Measurements from ENCODE around the gene ZC3H15. TPM values are rescaled to one million over a fixed set of nuclear protein-coding genes. Genes with fewer than 3 reads are reported as not detected.
"Not testable (repeated sequence)": the region's sequence is repeated elsewhere in the genome, so short reads cannot be mapped to it uniquely, and the experiment has no call there.

The ZC3H15 gene
- total RNA-seq = 10 to 100 TPM; 36.3 to 40.5 (median 38.4) TPM
- 40.6 TPM for polyA plus RNA-seq
- long read RNA-seq, donor 1, transcript ZC3H15-201 (10 exons, 2,138 nt) = major isoform, 47 of 77 reads
- long read RNA-seq, donor 1, partial matches to known transcripts = 23 of 77 reads
- long read RNA-seq, donor 1, other reads (novel, unspliced or antisense) = 7 of 77 reads
- long read RNA-seq, donor 2, transcript ZC3H15-201 (10 exons, 2,138 nt) = major isoform, 21 of 29 reads
- long read RNA-seq, donor 2, partial matches to known transcripts = 5 of 29 reads
- long read RNA-seq, donor 2, other reads (novel, unspliced or antisense) = 3 of 29 reads
- long read RNA-seq, donor 3, transcript ZC3H15-201 (10 exons, 2,138 nt) = major isoform, 38 of 61 reads
- long read RNA-seq, donor 3, partial matches to known transcripts = 14 of 61 reads
- long read RNA-seq, donor 3, other reads (novel, unspliced or antisense) = 7 of 61 reads
- long read RNA-seq, donor 4, transcript ZC3H15-201 (10 exons, 2,138 nt) = major isoform, 41 of 47 reads
- long read RNA-seq, donor 4, partial matches to known transcripts = 1 of 47 reads
- long read RNA-seq, donor 4, other reads (novel, unspliced or antisense) = 5 of 47 reads

- H3K4me3 ChIP-seq (ENCODE audit: low read length) = peak within 1 kb of the TSS; percentile 96
- H3K27ac ChIP-seq (ENCODE audit: low read length) = peak within 1 kb of the TSS; percentile 87
- intact Hi-C loops (cut with DNase I) = no loop called here
- no peaks in the 10 kb centered on the region for H3K27me3 ChIP-seq (ENCODE audit: control insufficient read depth, insufficient read depth)
- peak; percentile 99 to 100 for ATAC-seq
- peak; percentile 98 to 99 (median 99) for DNase-seq
- under 1% methylated on average over 63 of the region's 63 CpGs for WGBS
- no peaks in the 10 kb centered on the region for H3K9me3 ChIP-seq (ENCODE audit: control insufficient read depth, low read length)
- no peaks in the 10 kb centered on the region for H3K4me1 ChIP-seq (ENCODE audit: control insufficient read depth, insufficient read depth, low read length)
Observed at GRCh38 chr2:186485871-186486650, at the start of gene ZC3H15. ZC3H15 (plus strand) TSS chr2:186486260; CDS start chr2:186486383, 123 bp downstream.

DNA sequence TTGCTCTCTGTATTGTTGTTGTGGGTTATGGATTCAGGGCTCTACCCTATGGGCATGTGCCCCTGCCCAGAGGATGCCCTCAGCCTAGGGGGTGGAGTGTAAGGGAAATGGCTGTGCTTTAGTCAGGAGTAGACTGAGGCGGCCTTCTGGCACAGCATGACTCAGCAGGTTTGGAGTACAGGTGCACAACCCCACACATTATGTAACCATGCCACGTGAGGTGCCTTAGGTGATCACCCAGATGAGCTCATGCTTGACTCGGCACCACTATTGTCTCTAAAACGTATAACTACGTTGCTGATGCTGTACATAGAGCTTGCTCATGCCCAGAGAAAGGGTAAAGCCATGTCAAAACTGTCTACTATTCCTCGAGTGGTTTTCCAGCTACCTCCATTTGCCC lies 48.3 kb upstream of the ZC3H15 start:
- no peak overlapping the region for H3K27ac ChIP-seq (ENCODE audit: low read length)
- no peaks in the 10 kb centered on the region for H3K9me3 ChIP-seq (ENCODE audit: control insufficient read depth, low read length)
- no peaks in the 10 kb centered on the region for H3K27me3 ChIP-seq (ENCODE audit: control insufficient read depth, insufficient read depth)
- no peak for DNase-seq
- ATAC-seq = no peak
- H3K4me3 ChIP-seq (ENCODE audit: low read length) = no peak overlapping the region
- WGBS = 98% methylated on average over 6 of the region's 6 CpGs
- intact Hi-C loops (cut with DNase I) = no loop called here
- no peaks in the 10 kb centered on the region for H3K4me1 ChIP-seq (ENCODE audit: control insufficient read depth, insufficient read depth, low read length)

DNA sequence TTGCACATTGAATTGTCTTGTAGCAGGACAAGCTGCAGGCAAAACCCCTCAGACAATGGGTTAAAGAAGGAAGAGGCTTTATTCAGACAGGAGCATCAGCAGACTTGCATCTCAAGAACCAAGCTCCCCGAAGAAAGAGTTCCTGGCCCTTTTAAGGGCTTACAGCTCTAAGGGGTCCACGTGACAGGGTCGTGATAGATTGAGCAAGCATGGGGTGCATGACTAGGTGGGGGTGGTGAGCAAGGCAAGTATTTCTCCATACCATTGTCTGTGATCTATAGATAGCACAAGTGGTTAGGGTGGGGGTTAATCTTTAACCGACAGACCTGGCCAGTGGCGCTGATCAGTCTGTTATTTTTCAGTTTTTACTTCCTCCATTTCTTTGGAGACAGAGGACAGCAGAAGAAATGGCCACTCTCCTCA lies 46.4 kb upstream of the ZC3H15 start:
- H3K27ac ChIP-seq (ENCODE audit: low read length); H3K9me3 ChIP-seq (ENCODE audit: control insufficient read depth, low read length); H3K4me3 ChIP-seq (ENCODE audit: low read length); H3K4me1 ChIP-seq (ENCODE audit: control insufficient read depth, insufficient read depth, low read length); ATAC-seq; H3K27me3 ChIP-seq (ENCODE audit: control insufficient read depth, insufficient read depth); intact Hi-C loops (cut with DNase I); DNase-seq: not testable (repeated sequence)
- 90% methylated on average over 5 of the region's 5 CpGs for WGBS

GRCh38 chr2:186440506-186440905 lies 45.6 kb upstream of the ZC3H15 start:
- WGBS = 57% methylated on average over 3 of the region's 3 CpGs
- Histone ChIP-seq H3K27ac (ENCODE audit: low read length) (no peak overlapping the region), H3K9me3 (ENCODE audit: control insufficient read depth, low read length) (no peaks in the 10 kb centered on the region), H3K27me3 (ENCODE audit: control insufficient read depth, insufficient read depth) (no peaks in the 10 kb centered on the region), H3K4me1 (ENCODE audit: control insufficient read depth, insufficient read depth, low read length) (no peaks in the 10 kb centered on the region), H3K4me3 (ENCODE audit: low read length) (no peak overlapping the region)
- ATAC-seq = no peak
- DNase-seq = no peak
- intact Hi-C loops (cut with DNase I) = no loop called here

DNA sequence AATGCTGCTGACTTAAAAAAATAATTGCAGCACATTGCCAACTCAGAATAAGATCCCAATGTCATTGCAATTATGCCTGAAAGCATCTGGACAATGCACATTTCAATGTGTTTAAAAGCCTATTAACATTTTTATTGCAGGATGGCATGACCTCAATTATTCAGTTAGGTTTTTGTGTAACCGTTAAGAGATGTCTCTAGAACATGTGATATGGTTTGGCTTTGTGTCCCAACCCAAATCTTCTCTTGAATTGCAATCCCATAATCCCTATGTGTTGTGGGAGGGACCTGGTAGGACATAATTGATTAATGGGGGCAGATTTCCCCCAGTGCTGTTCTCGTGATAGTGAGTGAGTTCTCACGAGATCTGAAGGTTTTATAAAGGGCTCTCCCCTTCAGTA lies 43.2 kb upstream of the ZC3H15 start:
- H3K9me3 ChIP-seq (ENCODE audit: control insufficient read depth, low read length) = no peaks in the 10 kb centered on the region
- 90% methylated on average over 3 of the region's 3 CpGs for WGBS
- ATAC-seq (no peak), DNase-seq (no peak)
- H3K4me1 ChIP-seq (ENCODE audit: control insufficient read depth, insufficient read depth, low read length) = no peaks in the 10 kb centered on the region
- H3K4me3 ChIP-seq (ENCODE audit: low read length) = no peak overlapping the region
- no peaks in the 10 kb centered on the region for H3K27me3 ChIP-seq (ENCODE audit: control insufficient read depth, insufficient read depth)
- H3K27ac ChIP-seq (ENCODE audit: low read length) = no peak overlapping the region
- intact Hi-C loops (cut with DNase I) = no loop called here

DNA sequence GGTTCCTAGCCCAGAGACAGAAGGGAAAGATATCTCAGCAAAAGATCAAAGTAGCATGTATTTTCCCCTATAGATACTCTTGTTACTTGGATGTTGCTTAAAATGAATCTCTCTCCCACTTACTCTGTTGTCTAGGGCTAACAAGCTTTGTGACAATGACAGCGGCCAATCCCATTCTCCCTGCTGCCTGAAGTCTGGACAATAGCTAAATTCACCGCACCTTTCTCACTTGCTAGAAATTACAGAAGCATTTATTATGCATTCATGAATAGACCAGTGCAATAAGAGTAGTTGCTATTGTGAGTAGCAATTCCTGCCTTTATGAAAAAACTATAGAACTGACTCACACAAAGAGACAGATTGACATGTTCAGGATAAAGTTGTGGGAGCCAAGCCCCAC lies 42.2 kb upstream of the ZC3H15 start:
- Histone ChIP-seq H3K4me3 (ENCODE audit: low read length) (no peak overlapping the region), H3K27me3 (ENCODE audit: control insufficient read depth, insufficient read depth) (no peaks in the 10 kb centered on the region), H3K9me3 (ENCODE audit: control insufficient read depth, low read length) (no peaks in the 10 kb centered on the region), H3K27ac (ENCODE audit: low read length) (no peak overlapping the region), H3K4me1 (ENCODE audit: control insufficient read depth, insufficient read depth, low read length) (no peaks in the 10 kb centered on the region)
- intact Hi-C loops (cut with DNase I) = no loop called here
- WGBS = 98% methylated on average over 2 of the region's 2 CpGs
- ATAC-seq (no peak), DNase-seq (no peak)

- ATAC-seq (no peak), DNase-seq (no peak)
- intact Hi-C loops (cut with DNase I) = no loop called here
- H3K9me3 ChIP-seq (ENCODE audit: control insufficient read depth, low read length) = no peaks in the 10 kb centered on the region
- no peak overlapping the region for H3K27ac ChIP-seq (ENCODE audit: low read length)
- WGBS = 92% methylated on average over 4 of the region's 4 CpGs
- H3K27me3 ChIP-seq (ENCODE audit: control insufficient read depth, insufficient read depth) = no peaks in the 10 kb centered on the region
- H3K4me1 ChIP-seq (ENCODE audit: control insufficient read depth, insufficient read depth, low read length) = no peaks in the 10 kb centered on the region
- no peak overlapping the region for H3K4me3 ChIP-seq (ENCODE audit: low read length)
Observed at GRCh38 chr2:186445506-186445905, 40.6 kb upstream of the ZC3H15 start.

GRCh38 chr2:186455613-186456012 lies 30.4 kb upstream of the ZC3H15 start:
- intact Hi-C loops (cut with DNase I) = no loop called here
- no peaks in the 10 kb centered on the region for H3K27me3 ChIP-seq (ENCODE audit: control insufficient read depth, insufficient read depth)
- H3K9me3 ChIP-seq (ENCODE audit: control insufficient read depth, low read length) = no peaks in the 10 kb centered on the region
- H3K27ac ChIP-seq (ENCODE audit: low read length) = no peak overlapping the region
- DNase-seq (no peak), ATAC-seq (no peak)
- H3K4me1 ChIP-seq (ENCODE audit: control insufficient read depth, insufficient read depth, low read length) = no peaks in the 10 kb centered on the region
- no peak overlapping the region for H3K4me3 ChIP-seq (ENCODE audit: low read length)

- no peak for DNase-seq
- Histone ChIP-seq H3K4me3 (ENCODE audit: low read length) (no peak overlapping the region), H3K27me3 (ENCODE audit: control insufficient read depth, insufficient read depth) (no peaks in the 10 kb centered on the region), H3K9me3 (ENCODE audit: control insufficient read depth, low read length) (no peaks in the 10 kb centered on the region), H3K27ac (ENCODE audit: low read length) (no peak overlapping the region), H3K4me1 (ENCODE audit: control insufficient read depth, insufficient read depth, low read length) (no peaks in the 10 kb centered on the region)
- no peak for ATAC-seq
- WGBS = 96% methylated on average over 4 of the region's 4 CpGs
- intact Hi-C loops (cut with DNase I) = no loop called here
Observed at GRCh38 chr2:186456941-186457340, 29.1 kb upstream of the ZC3H15 start.

DNA sequence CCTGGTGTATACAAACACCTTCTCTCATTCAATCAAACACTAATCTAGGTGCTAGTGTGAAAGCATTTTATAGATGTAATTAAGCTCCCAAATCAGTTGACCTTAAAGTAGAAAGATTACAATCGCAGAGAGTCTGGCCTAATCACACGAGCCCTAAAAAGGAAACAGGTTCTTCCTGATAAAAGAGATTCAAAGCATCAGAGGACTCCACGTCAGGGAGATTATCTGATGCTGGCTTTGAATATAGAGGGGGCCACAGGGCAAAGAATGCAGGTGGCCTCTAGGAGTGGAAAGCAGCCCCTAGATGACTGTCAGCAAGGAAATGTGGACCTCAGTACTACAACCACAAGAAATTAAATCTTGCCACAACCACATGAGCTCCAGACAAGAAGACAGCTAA lies 28.2 kb upstream of the ZC3H15 start:
- H3K4me3 ChIP-seq (ENCODE audit: low read length) = no peak overlapping the region
- DNase-seq (no peak), ATAC-seq (no peak)
- WGBS = 50% methylated on average over 3 of the region's 3 CpGs
- intact Hi-C loops (cut with DNase I) = no loop called here
- no peaks in the 10 kb centered on the region for H3K27me3 ChIP-seq (ENCODE audit: control insufficient read depth, insufficient read depth)
- H3K27ac ChIP-seq (ENCODE audit: low read length) = no peak overlapping the region
- H3K4me1 ChIP-seq (ENCODE audit: control insufficient read depth, insufficient read depth, low read length) = no peaks in the 10 kb centered on the region
- H3K9me3 ChIP-seq (ENCODE audit: control insufficient read depth, low read length) = no peaks in the 10 kb centered on the region

GRCh38 chr2:186459009-186459408 lies 27.1 kb upstream of the ZC3H15 start:
- 77% methylated on average over 2 of the region's 2 CpGs for WGBS
- Histone ChIP-seq H3K4me1 (ENCODE audit: control insufficient read depth, insufficient read depth, low read length) (no peaks in the 10 kb centered on the region), H3K4me3 (ENCODE audit: low read length) (no peak overlapping the region), H3K9me3 (ENCODE audit: control insufficient read depth, low read length) (no peaks in the 10 kb centered on the region), H3K27ac (ENCODE audit: low read length) (no peak overlapping the region), H3K27me3 (ENCODE audit: control insufficient read depth, insufficient read depth) (no peaks in the 10 kb centered on the region)
- ATAC-seq (no peak), DNase-seq (no peak)
- intact Hi-C loops (cut with DNase I) = no loop called here
